ENCODE measurements around the gene MICA.
"Not testable (repeated sequence)": the region's sequence is repeated elsewhere in the genome, so short reads cannot be mapped to it uniquely, and the experiment has no call there.

Gene MICA

GRCh38 chr6:31438677-31439076 is 35.3 kb downstream of the MICA start:
- no peak overlapping the region for H3K4me3 ChIP-seq (ENCODE audit: low read depth, low read length)
- TF ChIP-seq, protein P1, sequence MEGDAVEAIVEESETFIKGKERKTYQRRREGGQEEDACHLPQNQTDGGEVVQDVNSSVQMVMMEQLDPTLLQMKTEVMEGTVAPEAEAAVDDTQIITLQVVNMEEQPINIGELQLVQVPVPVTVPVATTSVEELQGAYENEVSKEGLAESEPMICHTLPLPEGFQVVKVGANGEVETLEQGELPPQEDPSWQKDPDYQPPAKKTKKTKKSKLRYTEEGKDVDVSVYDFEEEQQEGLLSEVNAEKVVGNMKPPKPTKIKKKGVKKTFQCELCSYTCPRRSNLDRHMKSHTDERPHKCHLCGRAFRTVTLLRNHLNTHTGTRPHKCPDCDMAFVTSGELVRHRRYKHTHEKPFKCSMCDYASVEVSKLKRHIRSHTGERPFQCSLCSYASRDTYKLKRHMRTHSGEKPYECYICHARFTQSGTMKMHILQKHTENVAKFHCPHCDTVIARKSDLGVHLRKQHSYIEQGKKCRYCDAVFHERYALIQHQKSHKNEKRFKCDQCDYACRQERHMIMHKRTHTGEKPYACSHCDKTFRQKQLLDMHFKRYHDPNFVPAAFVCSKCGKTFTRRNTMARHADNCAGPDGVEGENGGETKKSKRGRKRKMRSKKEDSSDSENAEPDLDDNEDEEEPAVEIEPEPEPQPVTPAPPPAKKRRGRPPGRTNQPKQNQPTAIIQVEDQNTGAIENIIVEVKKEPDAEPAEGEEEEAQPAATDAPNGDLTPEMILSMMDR (IDR thresholded peaks at IDR 0.05; ENCODE audit: low read depth, low read length), result no peak
- DNase-seq (ENCODE audit: low read depth, low spot score), result no peak
- in situ Hi-C loops (cut with HindIII; ENCODE audit: low sequenced_read_pairs), result no loop called here

DNA sequence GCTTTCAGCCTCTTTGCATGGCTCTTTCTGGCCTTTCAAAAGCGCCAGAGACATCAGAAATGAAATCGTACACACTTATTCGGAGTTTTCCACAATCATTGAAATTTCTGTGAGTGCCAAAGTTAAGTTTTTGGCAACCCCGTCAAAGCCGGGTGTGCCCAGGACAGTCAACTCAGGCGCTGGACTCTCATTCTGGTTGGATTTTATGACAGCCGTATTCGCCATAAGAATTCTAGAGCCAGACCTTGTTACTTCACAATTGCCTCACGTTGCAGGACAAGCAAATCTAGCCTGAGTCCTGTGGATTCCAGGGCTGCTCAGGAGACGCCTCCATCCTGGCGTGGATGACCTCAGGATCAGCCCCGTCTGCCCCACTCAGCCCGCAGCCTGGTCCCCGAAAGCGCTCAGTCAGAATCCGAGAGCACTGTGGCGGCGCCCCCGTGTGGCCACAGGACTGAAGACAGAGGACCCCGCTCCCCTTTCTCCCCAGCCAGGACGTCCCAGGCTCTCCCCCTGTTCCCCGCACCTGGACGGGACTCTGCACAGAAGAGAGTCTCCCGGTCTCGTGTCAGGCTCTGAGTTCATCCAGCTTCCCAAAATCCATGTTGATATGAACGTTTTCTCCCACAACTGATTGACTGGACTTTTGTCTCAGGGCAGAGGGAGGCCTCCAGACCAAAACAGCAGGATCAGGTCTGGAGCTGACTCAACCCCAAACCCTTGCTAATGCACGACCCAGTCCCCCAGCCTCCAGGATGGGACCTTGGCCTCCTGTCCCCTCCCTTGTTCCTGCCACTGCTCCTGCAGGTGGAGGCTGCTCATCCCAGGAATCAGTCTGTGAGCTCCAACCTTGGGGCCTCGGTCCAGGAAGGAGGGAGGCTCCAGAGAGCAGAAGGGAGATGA is 38.2 kb downstream of the MICA start:
- peak; percentile 40 for DNase-seq (ENCODE audit: low read depth, low spot score)
- in situ Hi-C loops (cut with HindIII; ENCODE audit: low sequenced_read_pairs), result no loop called here
- TF ChIP-seq, protein P1 (IDR thresholded peaks at IDR 0.05; ENCODE audit: low read depth, low read length), result peak; percentile 85
- no peak overlapping the region for H3K4me3 ChIP-seq (ENCODE audit: low read depth, low read length)

- peak; percentile 5 for DNase-seq (ENCODE audit: low read depth, low spot score)
- in situ Hi-C loops (cut with HindIII; ENCODE audit: low sequenced_read_pairs), result no loop called here
- no peak overlapping the region for H3K4me3 ChIP-seq (ENCODE audit: low read depth, low read length)
- TF ChIP-seq, protein P1 (IDR thresholded peaks at IDR 0.05; ENCODE audit: low read depth, low read length), result no peak
Observed at GRCh38 chr6:31446481-31446880, 43.1 kb downstream of the MICA start.

DNA sequence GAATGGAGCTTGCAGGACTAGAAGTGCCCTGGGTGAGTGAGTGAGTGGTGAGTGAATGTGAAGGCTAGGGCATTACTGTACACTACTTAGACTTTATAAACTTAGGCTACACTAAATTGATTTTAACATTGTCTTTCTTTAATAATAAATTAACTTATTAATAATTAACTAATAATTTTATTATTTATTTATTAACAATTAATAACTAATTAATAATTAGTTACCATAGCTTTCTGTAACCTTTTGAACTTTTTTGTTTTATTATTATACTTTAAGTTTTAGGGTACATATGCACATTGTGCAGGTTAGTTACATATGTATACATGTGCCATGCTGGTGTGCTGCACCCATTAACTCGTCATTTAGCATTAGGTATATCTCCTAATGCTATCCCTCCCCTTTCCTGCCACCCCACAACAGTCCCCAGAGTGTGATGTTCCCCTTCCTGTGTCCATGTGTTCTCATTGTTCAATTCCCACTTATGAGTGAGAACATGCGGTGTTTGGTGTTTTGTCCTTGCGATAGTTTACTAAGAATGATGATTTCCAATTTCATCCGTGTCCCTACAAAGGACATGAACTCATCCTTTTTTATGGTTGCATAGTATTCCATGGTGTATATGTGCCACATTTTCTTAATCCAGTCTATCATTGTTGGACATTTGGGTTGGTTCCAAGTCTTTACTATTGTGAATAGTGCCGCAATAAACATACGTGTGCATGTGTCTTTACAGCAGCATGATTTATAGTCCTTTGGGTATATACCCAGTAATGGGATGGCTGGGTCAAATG is 43.8 kb downstream of the MICA start:
- DNase-seq (ENCODE audit: low read depth, low spot score); in situ Hi-C loops (cut with HindIII; ENCODE audit: low sequenced_read_pairs); H3K4me3 ChIP-seq (ENCODE audit: low read depth, low read length): not testable (repeated sequence)

GRCh38 chr6:31450751-31451150 is 47.4 kb downstream of the MICA start:
- H3K4me3 ChIP-seq (ENCODE audit: low read depth, low read length), result no peak overlapping the region
- no peak for DNase-seq (ENCODE audit: low read depth, low spot score)
- TF ChIP-seq, protein P1 (IDR thresholded peaks at IDR 0.05; ENCODE audit: low read depth, low read length), result no peak
- in situ Hi-C loops (cut with HindIII; ENCODE audit: low sequenced_read_pairs), result no loop called here

- in situ Hi-C loops (cut with HindIII; ENCODE audit: low sequenced_read_pairs), result no loop called here
- TF ChIP-seq, protein P1 (IDR thresholded peaks at IDR 0.05; ENCODE audit: low read depth, low read length), result no peak
- H3K4me3 ChIP-seq (ENCODE audit: low read depth, low read length), result no peak overlapping the region
- DNase-seq (ENCODE audit: low read depth, low spot score), result no peak
Observed at GRCh38 chr6:31452859-31453258, 49.5 kb downstream of the MICA start.

- no peak overlapping the region for H3K4me3 ChIP-seq (ENCODE audit: low read depth, low read length)
- in situ Hi-C loops (cut with HindIII; ENCODE audit: low sequenced_read_pairs), result no loop called here
Observed at GRCh38 chr6:31453259-31453658, 49.9 kb downstream of the MICA start.

DNA sequence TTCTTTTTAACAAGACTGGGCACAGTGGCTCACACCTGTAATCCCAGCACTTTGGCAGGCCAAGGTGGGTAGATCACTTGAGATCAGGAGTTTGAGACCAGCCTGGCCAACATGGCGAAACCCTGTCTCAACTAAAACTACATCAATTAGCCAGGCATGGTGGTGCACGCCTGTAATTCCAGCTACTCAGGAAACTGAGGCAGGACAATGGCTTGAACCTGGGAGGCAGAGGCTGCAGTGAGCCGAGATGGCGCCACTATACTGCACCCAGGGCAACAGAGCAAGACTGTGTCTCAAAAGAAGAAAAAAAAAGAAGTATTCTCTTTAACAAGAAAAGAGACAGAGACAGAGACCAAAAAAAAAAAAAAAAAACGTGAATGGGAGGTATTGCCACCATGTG is 56.5 kb downstream of the MICA start:
- DNase-seq (ENCODE audit: low read depth, low spot score); H3K4me3 ChIP-seq (ENCODE audit: low read depth, low read length); in situ Hi-C loops (cut with HindIII; ENCODE audit: low sequenced_read_pairs): not testable (repeated sequence)

More at GRCh38 chr6:31453259-31453658, 49.9 kb downstream of the MICA start:
- TF ChIP-seq, protein P1 (IDR thresholded peaks at IDR 0.05; ENCODE audit: low read depth, low read length), result no peak
- DNase-seq (ENCODE audit: low read depth, low spot score), result no peak

Data from astrocyte of the spinal cord (primary cell).